ENCODE measurements around the gene B4GALNT2.
"Not testable (repeated sequence)": the region's sequence is repeated elsewhere in the genome, so short reads cannot be mapped to it uniquely, and the experiment has no call there.

B4GALNT2 gene

GRCh38 chr17:49184522-49184921 lies 52.0 kb downstream of the B4GALNT2 start:
- not testable (repeated sequence) for DNase-seq

- not testable (repeated sequence) for DNase-seq
Measured at GRCh38 chr17:49185381-49185780, 52.8 kb downstream of the B4GALNT2 start.

GRCh38 chr17:49187301-49187700 lies 54.7 kb downstream of the B4GALNT2 start:
- DNase-seq, result no peak

GRCh38 chr17:49190932-49191331 lies 58.4 kb downstream of the B4GALNT2 start:
- no peak for DNase-seq

GRCh38 chr17:49191409-49191916 lies 58.9 kb downstream of the B4GALNT2 start:
- DNase-seq, result no peak

GRCh38 chr17:49191917-49192741 lies 59.6 kb downstream of the B4GALNT2 start:
- peak; percentile 92 for DNase-seq

GRCh38 chr17:49193513-49194296 lies 61.1 kb downstream of the B4GALNT2 start:
- peak; percentile 28 for DNase-seq

- DNase-seq, result no peak
Measured at GRCh38 chr17:49194297-49194607, 61.7 kb downstream of the B4GALNT2 start.

- DNase-seq, result peak; percentile 21
Measured at GRCh38 chr17:49195751-49196150, 63.2 kb downstream of the B4GALNT2 start.

GRCh38 chr17:49196520-49196919 lies 64.0 kb downstream of the B4GALNT2 start:
- DNase-seq, result no peak

GRCh38 chr17:49197346-49197998 lies 64.9 kb downstream of the B4GALNT2 start:
- no peak for DNase-seq

- DNase-seq, result no peak
Measured at GRCh38 chr17:49198211-49198610, 65.6 kb downstream of the B4GALNT2 start.

GRCh38 chr17:49200423-49201083 lies 68.0 kb downstream of the B4GALNT2 start:
- DNase-seq, result no peak

GRCh38 chr17:49201481-49201927 lies 68.9 kb downstream of the B4GALNT2 start:
- no peak for DNase-seq

- DNase-seq, result no peak
Measured at GRCh38 chr17:49203796-49204195, 71.2 kb downstream of the B4GALNT2 start.

- DNase-seq, result no peak
Measured at GRCh38 chr17:49204516-49204915, 71.9 kb downstream of the B4GALNT2 start.

GRCh38 chr17:49209061-49209571 lies 76.5 kb downstream of the B4GALNT2 start:
- DNase-seq, result peak; percentile 36

GRCh38 chr17:49210158-49211029 lies 77.8 kb downstream of the B4GALNT2 start, which contains the start of the genes ABI3 and GNGT2:
Gene ABI3 (plus strand): TSS chr17:49210707. CDS start chr17:49210725, 18 bp downstream.
Gene GNGT2 (minus strand): TSS chr17:49210574. CDS start chr17:49207422, 3,152 bp downstream.
- DNase-seq, result peak; percentile 73

GRCh38 chr17:49213399-49213798 lies 80.8 kb downstream of the B4GALNT2 start:
- DNase-seq, result no peak

GRCh38 chr17:49213847-49214246 lies 81.3 kb downstream of the B4GALNT2 start:
- DNase-seq, result no peak

GRCh38 chr17:49214676-49215360 lies 82.2 kb downstream of the B4GALNT2 start:
- DNase-seq, result no peak

Measured in CD4-positive, alpha-beta T cell treated with Interleukin-17A for 1 hour (primary cell).